ENCODE results near the gene RAP2A.

Gene RAP2A

GRCh38 chr13:97466722-97467121 lies 32.8 kb downstream of the RAP2A start:
- H4K20me1 ChIP-seq (ENCODE audit: insufficient read depth, low read length, poor library complexity, severe bottlenecking), result no peaks in the 10 kb centered on the region
- H3K36me3 ChIP-seq (ENCODE audit: insufficient read depth, low read length), result peaks cover 16% of the 10 kb centered on the region; the same call in 1 of the 2 replicates
- no peak overlapping the region for H3K9ac ChIP-seq (ENCODE audit: low read depth, low read length, poor library complexity, severe bottlenecking)
- H3K9me2 ChIP-seq (replicated peaks; ENCODE audit: low read depth, low read length), result no peaks in the 10 kb centered on the region
- no peak for TF ChIP-seq CTCF (conservative IDR thresholded peaks at IDR 0.05; ENCODE audit: low read length)
- no peak for TF ChIP-seq EZH2phosphoT487 (IDR thresholded peaks at IDR 0.05; ENCODE audit: borderline replicate concordance)
- H2AFZ ChIP-seq (ENCODE audit: low read length), result no peak overlapping the region
- H3K4me3 ChIP-seq (ENCODE audit: low read length, poor library complexity, severe bottlenecking), result no peak overlapping the region
- H3K27me3 ChIP-seq (ENCODE audit: insufficient read depth, low read length, poor library complexity, severe bottlenecking), result no peaks in the 10 kb centered on the region
- H3K4me2 ChIP-seq (ENCODE audit: low read depth, low read length, poor library complexity, severe bottlenecking), result no peak overlapping the region
- no peaks in the 10 kb centered on the region for H3K4me1 ChIP-seq (ENCODE audit: insufficient read depth, low read length, poor library complexity, severe bottlenecking)
- no peaks in the 10 kb centered on the region for H3F3A ChIP-seq (ENCODE audit: low read depth)
- no peaks in the 10 kb centered on the region for H3K79me2 ChIP-seq (ENCODE audit: insufficient read depth, low read length)
- no peaks in the 10 kb centered on the region for H3K9me3 ChIP-seq (ENCODE audit: insufficient read depth, low read depth, low read length)

GRCh38 chr13:97468331-97468730 lies 34.4 kb downstream of the RAP2A start:
- H3K9me3 ChIP-seq (ENCODE audit: insufficient read depth, low read depth, low read length), result no peaks in the 10 kb centered on the region
- no peak overlapping the region for H2AFZ ChIP-seq (ENCODE audit: low read length)
- no peaks in the 10 kb centered on the region for H4K20me1 ChIP-seq (ENCODE audit: insufficient read depth, low read length, poor library complexity, severe bottlenecking)
- no peaks in the 10 kb centered on the region for H3K79me2 ChIP-seq (ENCODE audit: insufficient read depth, low read length)
- no peaks in the 10 kb centered on the region for H3F3A ChIP-seq (ENCODE audit: low read depth)
- H3K27me3 ChIP-seq (ENCODE audit: insufficient read depth, low read length, poor library complexity, severe bottlenecking), result no peaks in the 10 kb centered on the region
- H3K4me3 ChIP-seq (ENCODE audit: low read length, poor library complexity, severe bottlenecking), result no peak overlapping the region
- no peak overlapping the region for H3K9ac ChIP-seq (ENCODE audit: low read depth, low read length, poor library complexity, severe bottlenecking)
- no peaks in the 10 kb centered on the region for H3K9me2 ChIP-seq (replicated peaks; ENCODE audit: low read depth, low read length)
- H3K4me1 ChIP-seq (ENCODE audit: insufficient read depth, low read length, poor library complexity, severe bottlenecking), result no peaks in the 10 kb centered on the region
- peaks cover 16% of the 10 kb centered on the region; the same call in 1 of the 2 replicates for H3K36me3 ChIP-seq (ENCODE audit: insufficient read depth, low read length)
- no peak overlapping the region for H3K4me2 ChIP-seq (ENCODE audit: low read depth, low read length, poor library complexity, severe bottlenecking)
- TF ChIP-seq CTCF (conservative IDR thresholded peaks at IDR 0.05; ENCODE audit: low read length), result no peak
- TF ChIP-seq EZH2phosphoT487 (IDR thresholded peaks at IDR 0.05; ENCODE audit: borderline replicate concordance), result no peak

- no peaks in the 10 kb centered on the region for H4K20me1 ChIP-seq (ENCODE audit: insufficient read depth, low read length, poor library complexity, severe bottlenecking)
- no peak for TF ChIP-seq EZH2phosphoT487 (IDR thresholded peaks at IDR 0.05; ENCODE audit: borderline replicate concordance)
- TF ChIP-seq CTCF (conservative IDR thresholded peaks at IDR 0.05; ENCODE audit: low read length), result no peak
These were observed 37.7 kb downstream of the RAP2A start for GRCh38 chr13:97471711-97472110.

More at GRCh38 chr13:97471711-97472110, 37.7 kb downstream of the RAP2A start:
- no peaks in the 10 kb centered on the region for H3K9me3 ChIP-seq (ENCODE audit: insufficient read depth, low read depth, low read length)
- no peak overlapping the region for H2AFZ ChIP-seq (ENCODE audit: low read length)
- H3K27me3 ChIP-seq (ENCODE audit: insufficient read depth, low read length, poor library complexity, severe bottlenecking), result no peaks in the 10 kb centered on the region
- no peaks in the 10 kb centered on the region for H3K9me2 ChIP-seq (replicated peaks; ENCODE audit: low read depth, low read length)
- no peaks in the 10 kb centered on the region for H3F3A ChIP-seq (ENCODE audit: low read depth)
- no peaks in the 10 kb centered on the region for H3K79me2 ChIP-seq (ENCODE audit: insufficient read depth, low read length)
- H3K4me2 ChIP-seq (ENCODE audit: low read depth, low read length, poor library complexity, severe bottlenecking), result no peak overlapping the region
- H3K4me3 ChIP-seq (ENCODE audit: low read length, poor library complexity, severe bottlenecking), result no peak overlapping the region
- H3K9ac ChIP-seq (ENCODE audit: low read depth, low read length, poor library complexity, severe bottlenecking), result no peak overlapping the region
- H3K36me3 ChIP-seq (ENCODE audit: insufficient read depth, low read length), result no peaks in the 10 kb centered on the region
- H3K4me1 ChIP-seq (ENCODE audit: insufficient read depth, low read length, poor library complexity, severe bottlenecking), result no peaks in the 10 kb centered on the region
